HEK293T (cell line): Measurements from ENCODE around the gene SLC25A31.

ENCODE experiments used
- BHLHE40 ChIP-seq: fragments of 450-650 bp; IDR thresholded peaks from 2 replicates; pipeline ENCODE4 v1.6.1; 2016; ENCODE audit warnings: mild to moderate bottlenecking, moderate library complexity, borderline replicate concordance
- ELF4 ChIP-seq: fragments of 450-650 bp; IDR thresholded peaks from 2 replicates; pipeline ENCODE4 v1.6.1; 2017; ENCODE audit warnings: antibody characterized with exemption
- FOXM1 ChIP-seq: fragments of 450-650 bp; IDR thresholded peaks from 2 replicates; pipeline ENCODE4 v1.6.1; 2017; ENCODE audit warnings: mild to moderate bottlenecking, borderline replicate concordance
- NFRKB ChIP-seq: fragments of 450-650 bp; IDR thresholded peaks from 2 replicates; pipeline ENCODE4 v1.6.1; 2016; ENCODE audit warnings: mild to moderate bottlenecking, moderate library complexity
- SP1 ChIP-seq: fragments of 450-650 bp; IDR thresholded peaks from 2 replicates; pipeline ENCODE4 v1.6.1; 2017

DNA sequence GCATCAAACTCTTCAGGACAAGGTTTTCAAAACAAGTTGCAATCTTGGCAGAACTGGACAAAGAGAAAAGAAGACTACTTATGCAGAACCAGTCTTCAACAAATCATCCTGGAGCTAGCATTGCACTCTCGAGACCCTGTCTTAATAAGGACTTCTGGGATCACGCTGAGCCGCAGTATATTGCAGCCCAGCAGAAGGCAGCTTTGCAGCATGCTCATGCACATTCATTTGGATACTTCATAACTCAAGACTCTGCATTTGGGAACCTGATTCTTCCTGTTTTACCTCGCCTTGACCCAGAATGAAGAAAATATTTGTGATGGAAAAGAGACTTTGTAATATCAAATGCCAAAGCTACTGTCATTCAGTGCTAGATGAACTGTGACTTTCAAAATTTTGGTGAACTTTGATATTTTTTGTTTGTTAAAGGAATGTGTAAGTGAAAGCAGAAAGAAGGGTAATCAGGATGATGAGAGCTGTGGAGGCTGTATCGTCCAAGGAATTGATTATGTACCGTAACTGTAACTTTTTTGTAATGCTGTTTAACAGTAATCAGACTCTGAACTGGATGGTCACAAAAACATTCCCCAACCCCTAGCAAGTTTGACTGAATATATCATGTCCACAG is 79.1 kb downstream of the SLC25A31 start:
- no peak for TF ChIP-seq FOXM1
- TF ChIP-seq BHLHE40 = no peak
- no peak for TF ChIP-seq ELF4
- TF ChIP-seq SP1 = no peak
- no peak for TF ChIP-seq NFRKB
